Sigmoid colon (tissue), 7 donors: Measurements from ENCODE around the gene SLC44A1. TPM values are rescaled to one million over a fixed set of nuclear protein-coding genes. Genes with fewer than 3 reads are reported as not detected.

Experiments
- DNase-seq: peaks from one replicate; pipeline ENCODE4 v3.0.0-alpha.2; 2019
- H3K27ac ChIP-seq, 4 donors: fragments of 200-600 bp; sonication (generic); one replicate each; pipeline ENCODE4 v1.5.1; 2016 to 2019; ENCODE audit warnings: mild to moderate bottlenecking in 1 of 4
- H3K27me3 ChIP-seq, 3 donors: fragments of 200-600 bp; sonication (generic); one replicate each; pipeline ENCODE4 v1.5.1; 2019; ENCODE audit warnings: mild to moderate bottlenecking in 1 of 3
- H3K36me3 ChIP-seq, 4 donors: fragments of 200-600 bp; sonication (generic); one replicate each; pipeline ENCODE4 v1.5.1; 2016 to 2019
- H3K4me1 ChIP-seq, 4 donors: fragments of 200-600 bp; sonication (generic); one replicate each; pipeline ENCODE4 v1.5.1; 2017 to 2019
- H3K4me3 ChIP-seq, 4 donors: fragments of 200-600 bp; sonication (generic); one replicate each; pipeline ENCODE4 v1.5.1; 2017 to 2019; ENCODE audit warnings: mild to moderate bottlenecking in 2 of 4, moderate library complexity in 1 of 4
- H3K9me3 ChIP-seq, 4 donors: fragments of 200-600 bp in 3 of 4; sonication (generic) in 3 of 4; one replicate each; pipeline versions ENCODE4 v1.5.1 to v1.6.1; 2013 to 2019
- EP300 ChIP-seq, 4 donors: sonication (generic); formaldehyde crosslinking; IDR thresholded peaks; one replicate each; pipeline ENCODE4 v1.6.1; 2017; ENCODE audit warnings: antibody characterized with exemption in 4 of 4
- POLR2A ChIP-seq, 2 donors: fragments of 450-650 bp; IDR thresholded peaks; one replicate each; pipeline ENCODE4 v1.6.1; 2016; ENCODE audit warnings: antibody characterized with exemption in 2 of 2, mild to moderate bottlenecking in 2 of 2, moderate library complexity in 2 of 2
- POLR2AphosphoS5 ChIP-seq, 4 donors: sonication (generic); formaldehyde crosslinking; IDR thresholded peaks; one replicate each; pipeline ENCODE4 v1.6.1; 2017; ENCODE audit warnings: antibody characterized with exemption in 4 of 4
- WGBS, 2 donors: extraction: QIAGEN DNeasy Blood & Tissue Kit; methylation state at CpG; one replicate each; pipeline ENCODE4 v1.1.7; 2013; 5-methylcytosine and 5-hydroxymethylcytosine counted together
- intact Hi-C: fragments of 100-400 bp; cut with DNase I; formaldehyde crosslinking; loops from one replicate; pipeline ENCODE4 v1.15.1; 2023
- polyA plus RNA-seq, 3 donors: library from polyadenylated mRNA; stranded (reverse); fragments of 200-250 nt; gene quantifications; one replicate each; pipeline ENCODE4 v1.2.3, GENCODE V29; 2013
- total RNA-seq, 4 donors: library from RNA; depleted of rRNA; stranded (reverse); fragments of >200 nt; gene quantifications; one replicate each; pipeline ENCODE4 v1.1.0, GENCODE V29; 2016
- TF ChIP-seq, protein P1 (sequence below), 4 experiments: fragments of 450-650 bp in 3 of 4; fragments of 200-600 bp in 1 of 4; IDR thresholded peaks; one replicate each; pipeline ENCODE4 v1.5.1; 2016 to 2019; ENCODE audit warnings: antibody characterized with exemption in 4 of 4, mild to moderate bottlenecking in 3 of 4, moderate library complexity in 2 of 4
- donor health status: healthy with polysubstance abuse.
- donor health status: Bipolar disorder and iron deficiency.
- donor health status: healthy.

SLC44A1 gene
- total and polyA plus RNA-seq, 7 donors, result 11.4 to 35.4 (median 25.2) TPM

DNA sequence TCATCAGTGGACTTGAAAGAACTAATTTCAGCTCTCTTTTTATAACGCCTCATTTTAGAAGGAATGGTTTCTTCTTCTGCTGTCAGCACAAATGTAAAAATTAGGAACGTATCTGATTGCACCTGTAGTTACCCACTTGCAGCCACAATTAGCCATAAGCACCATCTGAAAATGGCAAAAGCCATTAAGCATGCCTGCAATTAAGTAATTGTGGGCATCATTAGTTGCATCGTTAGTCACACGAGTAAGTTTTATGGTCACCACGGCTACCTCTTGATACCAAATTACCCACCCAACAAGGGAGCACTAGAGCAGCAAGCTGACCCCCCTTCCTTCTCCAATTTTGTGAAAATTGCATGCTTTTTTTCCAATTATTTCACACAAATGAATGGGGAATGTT is 25.8 kb upstream of the SLC44A1 start:
- 82 to 85% methylated on average over 5 of the region's 5 CpGs for WGBS, 2 donors
- Histone ChIP-seq H3K36me3 (no peaks in the 10 kb centered on the region), H3K9me3 (peaks cover 3 to 6% (median 5%) of the 10 kb centered on the region in 4 donors), H3K4me3 (no peak overlapping the region), H3K27me3 (no peaks in the 10 kb centered on the region), H3K4me1 (peaks cover 0 to 8% (median 2%) of the 10 kb centered on the region in 4 donors), H3K27ac (no peak overlapping the region)
- no peak for DNase-seq
- intact Hi-C loops, result no loop called here
- TF ChIP-seq POLR2A (IDR thresholded peaks at IDR 0.05) (no peak), EP300 (IDR thresholded peaks at IDR 0.05) (no peak), POLR2AphosphoS5 (IDR thresholded peaks at IDR 0.05) (no peak)
- TF ChIP-seq, protein P1, sequence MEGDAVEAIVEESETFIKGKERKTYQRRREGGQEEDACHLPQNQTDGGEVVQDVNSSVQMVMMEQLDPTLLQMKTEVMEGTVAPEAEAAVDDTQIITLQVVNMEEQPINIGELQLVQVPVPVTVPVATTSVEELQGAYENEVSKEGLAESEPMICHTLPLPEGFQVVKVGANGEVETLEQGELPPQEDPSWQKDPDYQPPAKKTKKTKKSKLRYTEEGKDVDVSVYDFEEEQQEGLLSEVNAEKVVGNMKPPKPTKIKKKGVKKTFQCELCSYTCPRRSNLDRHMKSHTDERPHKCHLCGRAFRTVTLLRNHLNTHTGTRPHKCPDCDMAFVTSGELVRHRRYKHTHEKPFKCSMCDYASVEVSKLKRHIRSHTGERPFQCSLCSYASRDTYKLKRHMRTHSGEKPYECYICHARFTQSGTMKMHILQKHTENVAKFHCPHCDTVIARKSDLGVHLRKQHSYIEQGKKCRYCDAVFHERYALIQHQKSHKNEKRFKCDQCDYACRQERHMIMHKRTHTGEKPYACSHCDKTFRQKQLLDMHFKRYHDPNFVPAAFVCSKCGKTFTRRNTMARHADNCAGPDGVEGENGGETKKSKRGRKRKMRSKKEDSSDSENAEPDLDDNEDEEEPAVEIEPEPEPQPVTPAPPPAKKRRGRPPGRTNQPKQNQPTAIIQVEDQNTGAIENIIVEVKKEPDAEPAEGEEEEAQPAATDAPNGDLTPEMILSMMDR (IDR thresholded peaks at IDR 0.05), result no peak

DNA sequence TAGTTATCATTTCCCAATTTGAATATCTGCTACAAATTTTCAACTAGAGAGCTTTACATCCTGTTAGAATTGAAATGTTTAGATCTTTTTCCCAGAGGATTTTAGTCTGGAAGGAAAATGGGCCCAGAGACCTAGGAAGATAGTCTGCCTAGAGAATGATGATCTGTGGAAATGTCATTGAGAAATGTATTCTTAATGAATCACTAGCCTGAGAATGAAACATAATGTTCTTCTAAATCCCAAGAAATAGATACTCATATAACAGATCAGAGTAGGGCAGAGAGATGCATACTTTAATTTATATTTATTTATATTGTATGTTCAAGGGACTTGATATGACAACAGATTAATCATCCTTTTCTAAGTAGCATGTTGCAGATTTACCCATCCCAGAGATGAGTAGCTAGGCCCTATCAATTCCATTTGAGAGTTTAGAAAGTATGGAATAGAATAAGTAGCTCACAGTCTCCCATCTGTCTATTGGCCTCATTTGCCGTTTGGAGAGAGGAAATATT is 25.1 kb upstream of the SLC44A1 start:
- H3K4me1 ChIP-seq, result peaks cover 0 to 8% (median 2%) of the 10 kb centered on the region in 4 donors
- no peak overlapping the region for H3K27ac ChIP-seq
- TF ChIP-seq, protein P1 (IDR thresholded peaks at IDR 0.05), result no peak
- TF ChIP-seq POLR2A (IDR thresholded peaks at IDR 0.05) (no peak), POLR2AphosphoS5 (IDR thresholded peaks at IDR 0.05) (no peak), EP300 (IDR thresholded peaks at IDR 0.05) (no peak)
- H3K9me3 ChIP-seq, result peaks cover 3 to 9% (median 7%) of the 10 kb centered on the region in 4 donors
- H3K27me3 ChIP-seq, result no peaks in the 10 kb centered on the region
- WGBS, 2 donors, result 69 to 90% methylated on average over 1 of the region's 1 CpG
- DNase-seq, result no peak
- H3K36me3 ChIP-seq, result no peaks in the 10 kb centered on the region
- intact Hi-C loops, result no loop called here
- no peak overlapping the region for H3K4me3 ChIP-seq

DNA sequence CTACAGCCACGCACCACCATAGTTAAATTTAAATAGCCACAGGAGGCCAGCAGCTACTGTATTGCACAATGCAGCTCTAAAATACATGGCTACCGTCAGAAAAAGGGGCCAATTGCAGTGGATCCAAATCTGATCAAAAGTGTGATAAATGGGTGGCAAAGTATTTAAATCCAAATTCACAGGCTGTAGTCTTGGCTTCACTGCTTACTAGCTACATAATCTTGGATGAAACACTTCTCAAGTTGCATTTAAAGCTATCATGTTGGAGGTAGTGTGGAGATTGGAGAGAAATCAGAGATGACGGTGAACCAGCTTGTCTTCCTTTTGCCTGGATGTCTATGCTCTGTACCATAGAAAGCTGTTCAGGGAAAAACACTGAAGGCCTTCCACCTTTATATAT is 24.0 kb upstream of the SLC44A1 start:
- Histone ChIP-seq H3K36me3 (no peaks in the 10 kb centered on the region), H3K4me3 (no peak overlapping the region), H3K27ac (no peak overlapping the region), H3K4me1 (peaks cover 0 to 8% (median 2%) of the 10 kb centered on the region in 4 donors), H3K27me3 (no peaks in the 10 kb centered on the region), H3K9me3 (peaks cover 3 to 13% (median 7%) of the 10 kb centered on the region in 4 donors)
- intact Hi-C loops, result no loop called here
- WGBS, 2 donors, result 96% methylated on average over 3 of the region's 3 CpGs
- no peak for TF ChIP-seq EP300 (IDR thresholded peaks at IDR 0.05)
- TF ChIP-seq, protein P1 (IDR thresholded peaks at IDR 0.05), result no peak
- TF ChIP-seq POLR2AphosphoS5 (IDR thresholded peaks at IDR 0.05), result no peak
- TF ChIP-seq POLR2A (IDR thresholded peaks at IDR 0.05), result no peak
- no peak for DNase-seq

DNA sequence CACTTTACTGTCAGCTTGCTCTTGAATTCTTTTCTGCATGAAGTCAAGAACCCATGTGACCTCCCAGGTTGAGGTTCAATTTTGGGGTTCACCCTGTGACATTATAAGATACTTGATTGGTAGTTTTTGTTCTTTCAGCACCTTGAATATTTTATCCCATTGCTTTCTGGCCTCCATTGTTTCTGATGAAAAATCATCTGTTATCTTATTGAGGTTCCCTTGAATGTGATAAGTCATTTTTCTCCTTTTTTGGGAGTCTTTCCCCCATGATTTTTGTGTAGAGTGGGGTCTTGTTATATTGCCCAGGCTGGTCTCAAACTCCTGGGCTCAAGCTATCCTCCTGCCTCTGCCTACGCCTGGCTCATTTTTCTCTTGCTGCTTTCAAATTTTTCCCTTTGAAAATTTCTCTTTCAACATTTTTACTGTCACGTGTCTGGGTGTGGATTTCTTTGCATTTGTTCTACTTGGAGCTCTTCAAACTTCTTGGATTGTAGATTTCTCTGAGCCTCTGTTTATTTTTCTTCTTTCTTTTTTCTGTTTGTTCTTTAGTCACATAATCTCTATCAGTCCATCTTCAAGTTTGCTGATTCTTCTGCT is 20.8 kb upstream of the SLC44A1 start:
- no peaks in the 10 kb centered on the region for H3K27me3 ChIP-seq
- no peak overlapping the region for H3K27ac ChIP-seq
- TF ChIP-seq, protein P1 (IDR thresholded peaks at IDR 0.05), result no peak
- TF ChIP-seq POLR2AphosphoS5 (IDR thresholded peaks at IDR 0.05), result no peak
- TF ChIP-seq POLR2A (IDR thresholded peaks at IDR 0.05), result no peak
- no peak for TF ChIP-seq EP300 (IDR thresholded peaks at IDR 0.05)
- intact Hi-C loops, result no loop called here
- peaks cover 3 to 13% (median 7%) of the 10 kb centered on the region in 4 donors for H3K9me3 ChIP-seq
- peaks cover 0 to 5% (median 1%) of the 10 kb centered on the region in 4 donors for H3K4me1 ChIP-seq
- H3K36me3 ChIP-seq, result no peaks in the 10 kb centered on the region
- DNase-seq, result no peak
- H3K4me3 ChIP-seq, result no peak overlapping the region
- 92 to 93% methylated on average over 2 of the region's 2 CpGs for WGBS, 2 donors
